SK-N-SH (cell line): ENCODE data around the gene ZFP62. TPM values are rescaled to one million over a fixed set of nuclear protein-coding genes. Genes with fewer than 3 reads are reported as not detected.

Experiments used
- CTCF ChIA-PET: fragments of 300-600, 350-600 bp; formaldehyde crosslinking; extraction: SDS; loops from one replicate; lab custom pipeline; 2021; lab: Yijun Ruan, JAX
- POLR2A ChIA-PET: fragments of 350-600 bp; sonication (Branson Sonifier 250); formaldehyde crosslinking; extraction: SDS; loops from one replicate; lab custom pipeline; 2020; ENCODE audit warnings: antibody characterized with exemption, inconsistent platforms; lab: Yijun Ruan, JAX
- DNase-seq: peaks from one replicate; pipeline ENCODE4 v3.0.0; 2012
- H2AFZ ChIP-seq: fragments of 200-600 bp; sonication (generic); 2 replicates; pipeline ENCODE4 v1.8.1; 2016; ENCODE audit warnings: antibody characterized with exemption, mild to moderate bottlenecking, low read depth
- H3F3A ChIP-seq: fragments of 200-600 bp; sonication (generic); replicated peaks from 2 replicates; pipeline ENCODE3; 2016; ENCODE audit warnings: antibody characterized with exemption, mild to moderate bottlenecking; ENCODE audit not compliant: insufficient read depth
- H3K27ac ChIP-seq, 2 experiments: fragments of 200-500 bp in 1 of 2; fragments of 200-600 bp in 1 of 2; sonication (Bioruptor generic) in 1 of 2; sonication (generic), shearing (Covaris generic) in 1 of 2; 2 replicates each; pipeline versions ENCODE4 v1.5.1 to v1.6.1; 2014 to 2016; ENCODE audit warnings: low read depth in 2 of 2, inconsistent platforms in 1 of 2, low read length in 1 of 2, mild to moderate bottlenecking in 1 of 2, mixed read lengths in 1 of 2
- H3K27me3 ChIP-seq: fragments of 200-600 bp; sonication (generic), shearing (Covaris generic); 2 replicates; pipeline ENCODE4 v1.6.1; 2016; ENCODE audit warnings: mixed run types; ENCODE audit not compliant: insufficient read depth
- H3K36me3 ChIP-seq, 2 experiments: fragments of 200-500 bp in 1 of 2; fragments of 200-600 bp in 1 of 2; sonication (Bioruptor generic) in 1 of 2; sonication (generic) in 1 of 2; replicated peaks in 1 of 2; 2 replicates each; pipeline versions ENCODE3 to v1.5.1; 2014 to 2016; ENCODE audit warnings: low read length in 1 of 2, mild to moderate bottlenecking in 1 of 2; ENCODE audit not compliant: insufficient read depth in 2 of 2, control insufficient read depth in 1 of 2
- H3K4me1 ChIP-seq, 2 experiments: fragments of 200-500 bp in 1 of 2; fragments of 200-600 bp in 1 of 2; sonication (Bioruptor generic) in 1 of 2; sonication (generic), shearing (Covaris generic) in 1 of 2; 2 replicates each; pipeline versions ENCODE4 v1.5.1 to v1.6.1; 2014 to 2016; ENCODE audit warnings: low read depth in 1 of 2, low read length in 1 of 2, mixed run types in 1 of 2; ENCODE audit not compliant: insufficient read depth in 2 of 2, control insufficient read depth in 1 of 2
- H3K4me2 ChIP-seq: fragments of 200-600 bp; sonication (generic), shearing (Covaris generic); 2 replicates; pipeline ENCODE4 v1.6.1; 2017; ENCODE audit warnings: mixed run types
- H3K4me3 ChIP-seq, 2 experiments: fragments of 200-500 bp in 1 of 2; fragments of 200-600 bp in 1 of 2; sonication (Bioruptor generic) in 1 of 2; sonication (generic), shearing (Covaris generic) in 1 of 2; 2 replicates each; pipeline versions ENCODE4 v1.5.1 to v1.8.1; 2014 to 2016; ENCODE audit warnings: low read depth in 2 of 2, inconsistent platforms in 1 of 2, low read length in 1 of 2, mild to moderate bottlenecking in 1 of 2, mixed read lengths in 1 of 2, moderate library complexity in 1 of 2
- H3K79me2 ChIP-seq: fragments of 200-600 bp; sonication (generic); 2 replicates; pipeline ENCODE4 v1.8.1; 2017; ENCODE audit warnings: mild to moderate bottlenecking; ENCODE audit not compliant: insufficient read depth
- H3K9ac ChIP-seq: fragments of 200-600 bp; sonication (generic); 2 replicates; pipeline ENCODE4 v1.6.1; 2017; ENCODE audit warnings: mixed run types
- H3K9me2 ChIP-seq: fragments of 200-600 bp; sonication (generic); 2 replicates; pipeline ENCODE4 v1.6.1; 2017; ENCODE audit warnings: mixed run types
- H3K9me3 ChIP-seq: fragments of 200-600 bp; sonication (generic); 2 replicates; pipeline ENCODE4 v1.6.1; 2017; ENCODE audit warnings: mixed run types, mild to moderate bottlenecking, moderate library complexity
- H4K20me1 ChIP-seq: fragments of 200-600 bp; sonication (generic); 2 replicates; pipeline ENCODE4 v1.6.1; 2017; ENCODE audit warnings: mild to moderate bottlenecking, mixed run types; ENCODE audit not compliant: insufficient read depth
- EP300 ChIP-seq, 2 experiments: IDR thresholded peaks; 2 replicates each; pipeline versions ENCODE4 v1.4.0 to v1.6.1; 2012; ENCODE audit warnings: borderline replicate concordance in 1 of 2, low read depth in 1 of 2, low read length in 1 of 2
- FOXM1 ChIP-seq: IDR thresholded peaks from 2 replicates; pipeline ENCODE4 v1.4.0; 2012; ENCODE audit warnings: low read depth, mild to moderate bottlenecking
- GABPA ChIP-seq: IDR thresholded peaks from 2 replicates; pipeline ENCODE4 v1.4.0; 2012; ENCODE audit warnings: low read depth, mild to moderate bottlenecking
- GATA2 ChIP-seq: sonication (generic); formaldehyde crosslinking; IDR thresholded peaks from 2 replicates; pipeline ENCODE4 v1.5.0; 2020; ENCODE audit warnings: mild to moderate bottlenecking, missing genetic modification reagents
- JUND ChIP-seq: IDR thresholded peaks from 2 replicates; pipeline ENCODE4 v1.4.0; 2012
- MEF2A ChIP-seq: IDR thresholded peaks from 2 replicates; pipeline ENCODE4 v1.4.0; 2012; ENCODE audit warnings: low read depth, borderline replicate concordance
- MXI1 ChIP-seq: IDR thresholded peaks from 2 replicates; pipeline ENCODE4 v1.6.1; 2012; ENCODE audit warnings: mild to moderate bottlenecking, low read depth, low read length, improper control_type of control experiment
- POLR2AphosphoS5 ChIP-seq: IDR thresholded peaks from 2 replicates; pipeline ENCODE4 v1.6.1; 2012; ENCODE audit warnings: low read depth, low read length
- RAD21 ChIP-seq: IDR thresholded peaks from 2 replicates; pipeline ENCODE4 v1.6.1; 2012; ENCODE audit warnings: mild to moderate bottlenecking, low read length
- RCOR1 ChIP-seq: fragments of 150-350 bp; IDR thresholded peaks from 2 replicates; pipeline ENCODE4 v1.6.1; 2017; ENCODE audit warnings: antibody characterized with exemption, low read length
- RFX5 ChIP-seq: IDR thresholded peaks from 2 replicates; pipeline ENCODE4 v1.6.1; 2012; ENCODE audit warnings: mild to moderate bottlenecking, improper control_type of control experiment, low read length
- SIN3A ChIP-seq: IDR thresholded peaks from 2 replicates; pipeline ENCODE4 v1.6.1; 2012; ENCODE audit warnings: low read depth, mild to moderate bottlenecking, low read length, moderate library complexity, borderline replicate concordance
- SMC3 ChIP-seq: IDR thresholded peaks from 2 replicates; pipeline ENCODE4 v1.6.1; 2012; ENCODE audit warnings: low read depth, low read length, improper control_type of control experiment
- TAF1 ChIP-seq: IDR thresholded peaks from 2 replicates; pipeline ENCODE4 v1.6.1; 2012; ENCODE audit warnings: low read depth, mild to moderate bottlenecking, low read length, moderate library complexity, borderline replicate concordance
- TCF12 ChIP-seq: IDR thresholded peaks from 2 replicates; pipeline ENCODE4 v1.4.0; 2012
- WGBS: methylation state at CpG from one replicate; pipeline ENCODE4 v1.1.6; 2017; ENCODE audit warnings: low lambda C conversion rate; 5-methylcytosine and 5-hydroxymethylcytosine counted together
- polyA plus RNA-seq, 3 experiments: library from polyadenylated mRNA; depleted of rRNA; stranded (reverse); fragments of >200 nt; gene quantifications; 2 replicates each; pipeline ENCODE4 v1.2.3, GENCODE V29; 2012
- TF ChIP-seq, protein P1 (sequence below): fragments of 150-350 bp; IDR thresholded peaks from 2 replicates; pipeline ENCODE4 v1.6.1; 2017; ENCODE audit warnings: antibody characterized with exemption, low read length, low read depth, borderline replicate concordance
- TF ChIP-seq, protein P2 (sequence below): IDR thresholded peaks from 2 replicates; pipeline ENCODE4 v1.4.0; 2012; ENCODE audit warnings: low read depth, borderline replicate concordance
- TF ChIP-seq, protein P3 (sequence below): IDR thresholded peaks from 2 replicates; pipeline ENCODE4; 2012
- TF ChIP-seq, protein P4 (sequence below): IDR thresholded peaks from 2 replicates; pipeline ENCODE4 v1.4.0; 2012; ENCODE audit warnings: low read depth

Gene ZFP62
- polyA plus RNA-seq, 1 of the 3 experiments (the other 2 are of a cell fraction) = 6.0 TPM

DNA sequence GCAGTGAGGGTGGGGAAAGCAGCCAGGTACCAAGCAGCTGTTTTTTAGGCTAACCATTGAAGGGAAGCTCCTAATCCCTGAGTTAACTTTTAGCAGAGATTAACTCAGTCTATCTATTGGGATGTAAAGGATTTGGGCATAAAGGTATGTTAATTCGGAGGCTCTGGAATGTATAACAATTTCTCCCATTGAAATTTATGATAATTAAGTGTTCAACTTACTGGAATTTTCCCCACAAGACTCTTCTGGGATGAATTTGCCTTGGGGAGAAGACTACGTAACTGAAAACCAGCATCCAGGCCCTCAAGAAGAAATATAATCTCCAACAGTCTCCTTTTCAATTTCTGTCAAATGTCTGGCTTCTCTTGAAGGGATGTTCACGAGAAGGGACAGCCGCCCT, 23.6 kb downstream of the ZFP62 start:
- Histone ChIP-seq H3K36me3 (peaks cover 6 to 21% of the 10 kb centered on the region in 2 experiments), H2AFZ (no peak overlapping the region), H3K9ac (no peak overlapping the region), H3K27me3 (no peaks in the 10 kb centered on the region), H3F3A (no peaks in the 10 kb centered on the region), H4K20me1 (no peaks in the 10 kb centered on the region), H3K4me1 (peaks cover 0 to 4% of the 10 kb centered on the region in 2 experiments; a peak in 1 of 4 replicates), H3K4me2 (no peak overlapping the region), H3K4me3 (no peak overlapping the region), H3K9me3 (no peaks in the 10 kb centered on the region), H3K9me2 (no peaks in the 10 kb centered on the region), H3K79me2 (peaks cover 8% of the 10 kb centered on the region; the same call in 1 of the 2 replicates), H3K27ac (no peak overlapping the region)
- ChIA-PET POLR2A (no interaction called here), CTCF (interaction anchor here (0.7 kb wide), 1 partner anchor 23 kb away, joined by 3 read pairs; no protein-coding TSS in a partner anchor)
- no peak for DNase-seq
- WGBS = 95% methylated on average over 4 of the region's 4 CpGs
- TF ChIP-seq MXI1 = no peak
- TF ChIP-seq RFX5 = no peak
- no peak for TF ChIP-seq JUND
- TF ChIP-seq RCOR1 = no peak
- TF ChIP-seq TAF1 = no peak
- TF ChIP-seq, protein P1, sequence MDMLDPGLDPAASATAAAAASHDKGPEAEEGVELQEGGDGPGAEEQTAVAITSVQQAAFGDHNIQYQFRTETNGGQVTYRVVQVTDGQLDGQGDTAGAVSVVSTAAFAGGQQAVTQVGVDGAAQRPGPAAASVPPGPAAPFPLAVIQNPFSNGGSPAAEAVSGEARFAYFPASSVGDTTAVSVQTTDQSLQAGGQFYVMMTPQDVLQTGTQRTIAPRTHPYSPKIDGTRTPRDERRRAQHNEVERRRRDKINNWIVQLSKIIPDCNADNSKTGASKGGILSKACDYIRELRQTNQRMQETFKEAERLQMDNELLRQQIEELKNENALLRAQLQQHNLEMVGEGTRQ = no peak
- TF ChIP-seq, protein P2, sequence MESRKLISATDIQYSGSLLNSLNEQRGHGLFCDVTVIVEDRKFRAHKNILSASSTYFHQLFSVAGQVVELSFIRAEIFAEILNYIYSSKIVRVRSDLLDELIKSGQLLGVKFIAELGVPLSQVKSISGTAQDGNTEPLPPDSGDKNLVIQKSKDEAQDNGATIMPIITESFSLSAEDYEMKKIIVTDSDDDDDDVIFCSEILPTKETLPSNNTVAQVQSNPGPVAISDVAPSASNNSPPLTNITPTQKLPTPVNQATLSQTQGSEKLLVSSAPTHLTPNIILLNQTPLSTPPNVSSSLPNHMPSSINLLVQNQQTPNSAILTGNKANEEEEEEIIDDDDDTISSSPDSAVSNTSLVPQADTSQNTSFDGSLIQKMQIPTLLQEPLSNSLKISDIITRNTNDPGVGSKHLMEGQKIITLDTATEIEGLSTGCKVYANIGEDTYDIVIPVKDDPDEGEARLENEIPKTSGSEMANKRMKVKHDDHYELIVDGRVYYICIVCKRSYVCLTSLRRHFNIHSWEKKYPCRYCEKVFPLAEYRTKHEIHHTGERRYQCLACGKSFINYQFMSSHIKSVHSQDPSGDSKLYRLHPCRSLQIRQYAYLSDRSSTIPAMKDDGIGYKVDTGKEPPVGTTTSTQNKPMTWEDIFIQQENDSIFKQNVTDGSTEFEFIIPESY = no peak
- no peak for TF ChIP-seq GATA2 (CRISPR knock-in tag)
- TF ChIP-seq FOXM1 = no peak
- TF ChIP-seq MEF2A = no peak
- TF ChIP-seq, protein P3, sequence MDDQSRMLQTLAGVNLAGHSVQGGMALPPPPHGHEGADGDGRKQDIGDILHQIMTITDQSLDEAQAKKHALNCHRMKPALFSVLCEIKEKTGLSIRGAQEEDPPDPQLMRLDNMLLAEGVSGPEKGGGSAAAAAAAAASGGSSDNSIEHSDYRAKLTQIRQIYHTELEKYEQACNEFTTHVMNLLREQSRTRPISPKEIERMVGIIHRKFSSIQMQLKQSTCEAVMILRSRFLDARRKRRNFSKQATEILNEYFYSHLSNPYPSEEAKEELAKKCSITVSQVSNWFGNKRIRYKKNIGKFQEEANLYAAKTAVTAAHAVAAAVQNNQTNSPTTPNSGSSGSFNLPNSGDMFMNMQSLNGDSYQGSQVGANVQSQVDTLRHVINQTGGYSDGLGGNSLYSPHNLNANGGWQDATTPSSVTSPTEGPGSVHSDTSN = no peak
- no peak for TF ChIP-seq TCF12
- TF ChIP-seq, protein P4, sequence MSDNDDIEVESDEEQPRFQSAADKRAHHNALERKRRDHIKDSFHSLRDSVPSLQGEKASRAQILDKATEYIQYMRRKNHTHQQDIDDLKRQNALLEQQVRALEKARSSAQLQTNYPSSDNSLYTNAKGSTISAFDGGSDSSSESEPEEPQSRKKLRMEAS = no peak
- TF ChIP-seq SMC3 = no peak
- TF ChIP-seq GABPA = no peak
- TF ChIP-seq SIN3A = no peak
- no peak for TF ChIP-seq RAD21
- no peak for TF ChIP-seq POLR2AphosphoS5
- TF ChIP-seq EP300 (IDR thresholded peaks at IDR 0.05; ENCODE audit: borderline replicate concordance in 1 of 2, low read depth in 1 of 2, low read length in 1 of 2) = no peak
